ENCODE measurements around the gene MPRIP. TPM values are rescaled to one million over a fixed set of nuclear protein-coding genes. Genes with fewer than 3 reads are reported as not detected.

MPRIP gene
- polyA plus RNA-seq, 1 of the 3 experiments (the other 2 are of a cell fraction): 64.4 TPM

GRCh38 chr17:17091856-17092756 lies 49.8 kb downstream of the MPRIP start:
- POLR2A ChIA-PET: no interaction called here
- H3K9me2 ChIP-seq: no peaks in the 10 kb centered on the region
- H3K4me3 ChIP-seq (ENCODE audit: low read depth in 2 of 2, low read length in 1 of 2): no peak overlapping the region
- H4K20me1 ChIP-seq (ENCODE audit: insufficient read depth): peaks cover 96% of the 10 kb centered on the region
- peaks cover 10 to 21% of the 10 kb centered on the region in 2 experiments for H3K36me3 ChIP-seq (replicated peaks in 1 of 2; ENCODE audit: control insufficient read depth in 1 of 2, insufficient read depth in 2 of 2, low read length in 1 of 2)
- H3K27me3 ChIP-seq (ENCODE audit: insufficient read depth): no peaks in the 10 kb centered on the region
- H3K4me1 ChIP-seq (ENCODE audit: control insufficient read depth in 1 of 2, insufficient read depth in 2 of 2, low read depth in 1 of 2, low read length in 1 of 2): peaks cover 0 to 6% of the 10 kb centered on the region in 2 experiments; a peak in 1 of 4 replicates
- peaks cover 4% of the 10 kb centered on the region for H3F3A ChIP-seq (replicated peaks; ENCODE audit: insufficient read depth)
- no peaks in the 10 kb centered on the region for H3K9me3 ChIP-seq
- TF ChIP-seq JUND (IDR thresholded peaks at IDR 0.05) (no peak), USF2 (IDR thresholded peaks at IDR 0.05; ENCODE audit: borderline replicate concordance, low read depth, low read length) (no peak), RAD21 (IDR thresholded peaks at IDR 0.05; ENCODE audit: low read length) (no peak), USF1 (IDR thresholded peaks at IDR 0.05; ENCODE audit: borderline replicate concordance, low read depth) (no peak), FOXM1 (IDR thresholded peaks at IDR 0.05; ENCODE audit: low read depth) (no peak), RXRA (IDR thresholded peaks at IDR 0.05; ENCODE audit: borderline replicate concordance, low read depth) (no peak), YY1 (IDR thresholded peaks at IDR 0.05; ENCODE audit: low read depth) (no peak), MXI1 (IDR thresholded peaks at IDR 0.05; ENCODE audit: low read depth, low read length) (no peak), ZBTB33 (IDR thresholded peaks at IDR 0.05; ENCODE audit: borderline replicate concordance, low read depth) (no peak), CTCF (IDR thresholded peaks at IDR 0.05) (no peak), TAF1 (IDR thresholded peaks at IDR 0.05; ENCODE audit: borderline replicate concordance, low read depth, low read length) (no peak), TEAD4 (IDR thresholded peaks at IDR 0.05; ENCODE audit: borderline replicate concordance, insufficient read depth) (no peak), NFIC (IDR thresholded peaks at IDR 0.05; ENCODE audit: borderline replicate concordance) (no peak), POLR2AphosphoS5 (IDR thresholded peaks at IDR 0.05; ENCODE audit: low read depth, low read length) (no peak), EP300 (IDR thresholded peaks at IDR 0.05; ENCODE audit: borderline replicate concordance in 1 of 2, low read depth in 1 of 2, low read length in 1 of 2) (no peak), ELF1 (IDR thresholded peaks at IDR 0.05) (no peak), MEF2A (IDR thresholded peaks at IDR 0.05; ENCODE audit: borderline replicate concordance, low read depth) (no peak), TCF12 (IDR thresholded peaks at IDR 0.05) (no peak), GABPA (IDR thresholded peaks at IDR 0.05; ENCODE audit: low read depth) (no peak), FOXJ3 (CRISPR knock-in tag; IDR thresholded peaks at IDR 0.05) (no peak)
- no peak overlapping the region for H3K27ac ChIP-seq (ENCODE audit: low read depth in 2 of 2, low read length in 1 of 2)
- 95% methylated on average over 14 of the region's 14 CpGs for WGBS (ENCODE audit: low lambda C conversion rate)
- H3K79me2 ChIP-seq (ENCODE audit: insufficient read depth): peaks cover 96% of the 10 kb centered on the region
- no peak overlapping the region for H2AFZ ChIP-seq (ENCODE audit: low read depth)
- CTCF ChIA-PET: no interaction called here
- no peak for DNase-seq
- H3K9ac ChIP-seq: no peak overlapping the region
- H3K4me2 ChIP-seq: no peak overlapping the region
